ENCODE data around the gene AKR1C2.

- no peak for TF ChIP-seq EZH2 (IDR thresholded peaks at IDR 0.05; ENCODE audit: borderline replicate concordance)
- TF ChIP-seq CTCF (IDR thresholded peaks at IDR 0.05; ENCODE audit: poor library complexity): no peak
- no peak for TF ChIP-seq EZH2phosphoT487 (IDR thresholded peaks at IDR 0.05; ENCODE audit: low read depth, severe bottlenecking, unreplicated experiment)
Measured at GRCh38 chr10:5035356-5035755, 31.7 kb upstream of the AKR1C2 start.
